ENCODE measurements around the gene C19orf44.

- no peak for TF ChIP-seq CTCF (conservative IDR thresholded peaks at IDR 0.05; ENCODE audit: low read depth, low read length)
- no peak for TF ChIP-seq EZH2phosphoT487 (IDR thresholded peaks at IDR 0.05; ENCODE audit: borderline replicate concordance, low read length)
- TF ChIP-seq EZH2 (IDR thresholded peaks at IDR 0.05; ENCODE audit: low read length, unreplicated experiment), result no peak
Measured at GRCh38 chr19:16537111-16537510, 40.9 kb downstream of the C19orf44 start.

All from PC-3 (cell line).